ENCODE measurements around the gene N4BP2L1. TPM values are rescaled to one million over a fixed set of nuclear protein-coding genes. Genes with fewer than 3 reads are reported as not detected.

N4BP2L1 gene
- total RNA-seq, 2 donors from 2014 or later, result 4.8 to 10.3 TPM

DNA sequence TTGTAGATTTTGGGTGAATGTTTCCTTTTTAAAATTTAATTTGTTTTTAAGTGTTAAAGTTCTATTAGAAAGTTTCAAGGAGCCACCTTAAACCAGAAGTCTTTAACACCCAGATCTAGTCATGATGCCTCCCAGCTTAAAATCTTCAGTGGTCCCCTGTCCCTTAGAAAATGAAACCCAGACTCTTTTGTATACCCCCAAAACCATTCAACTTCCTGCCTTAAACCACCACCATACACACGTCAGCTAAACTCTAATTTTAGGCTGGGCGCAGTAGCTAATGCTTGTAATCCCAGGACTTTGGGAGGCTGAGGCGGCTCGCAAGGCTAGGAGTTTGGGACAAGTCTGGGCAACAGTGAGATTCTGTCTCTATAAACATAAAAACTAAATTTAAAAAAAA is 37.9 kb downstream of the N4BP2L1 start:
- no peaks in the 10 kb centered on the region for H3K9me3 ChIP-seq
- H3K27me3 ChIP-seq, result no peaks in the 10 kb centered on the region
- H3K36me3 ChIP-seq, result no peaks in the 10 kb centered on the region
- TF ChIP-seq, protein P1, sequence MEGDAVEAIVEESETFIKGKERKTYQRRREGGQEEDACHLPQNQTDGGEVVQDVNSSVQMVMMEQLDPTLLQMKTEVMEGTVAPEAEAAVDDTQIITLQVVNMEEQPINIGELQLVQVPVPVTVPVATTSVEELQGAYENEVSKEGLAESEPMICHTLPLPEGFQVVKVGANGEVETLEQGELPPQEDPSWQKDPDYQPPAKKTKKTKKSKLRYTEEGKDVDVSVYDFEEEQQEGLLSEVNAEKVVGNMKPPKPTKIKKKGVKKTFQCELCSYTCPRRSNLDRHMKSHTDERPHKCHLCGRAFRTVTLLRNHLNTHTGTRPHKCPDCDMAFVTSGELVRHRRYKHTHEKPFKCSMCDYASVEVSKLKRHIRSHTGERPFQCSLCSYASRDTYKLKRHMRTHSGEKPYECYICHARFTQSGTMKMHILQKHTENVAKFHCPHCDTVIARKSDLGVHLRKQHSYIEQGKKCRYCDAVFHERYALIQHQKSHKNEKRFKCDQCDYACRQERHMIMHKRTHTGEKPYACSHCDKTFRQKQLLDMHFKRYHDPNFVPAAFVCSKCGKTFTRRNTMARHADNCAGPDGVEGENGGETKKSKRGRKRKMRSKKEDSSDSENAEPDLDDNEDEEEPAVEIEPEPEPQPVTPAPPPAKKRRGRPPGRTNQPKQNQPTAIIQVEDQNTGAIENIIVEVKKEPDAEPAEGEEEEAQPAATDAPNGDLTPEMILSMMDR (IDR thresholded peaks at IDR 0.05), result no peak
- H3K4me3 ChIP-seq, result no peak overlapping the region
- DNase-seq, result no peak
- H3K27ac ChIP-seq, result no peak overlapping the region
- intact Hi-C loops (cut with DNase I), result no loop called here
- no peaks in the 10 kb centered on the region for H3K4me1 ChIP-seq
- no peak overlapping the region for H3K9ac ChIP-seq (ENCODE audit: low read depth in 2 of 2, low read length in 2 of 2)

- Histone ChIP-seq H3K27me3 (no peaks in the 10 kb centered on the region), H3K27ac (no peak overlapping the region), H3K4me1 (no peaks in the 10 kb centered on the region), H3K9me3 (no peaks in the 10 kb centered on the region), H3K36me3 (no peaks in the 10 kb centered on the region), H3K4me3 (no peak overlapping the region), H3K9ac (ENCODE audit: low read depth in 2 of 2, low read length in 2 of 2) (no peak overlapping the region)
- intact Hi-C loops (cut with DNase I), result loop anchor here (10.0 kb wide), 1 partner anchor 199 kb away; the partner anchor contains the start of gene PDS5B
- DNase-seq, result no peak
- TF ChIP-seq, protein P1 (IDR thresholded peaks at IDR 0.05), result no peak
Observed at GRCh38 chr13:32385410-32385809, 42.5 kb downstream of the N4BP2L1 start.

- Histone ChIP-seq H3K9me3 (no peaks in the 10 kb centered on the region), H3K27me3 (no peaks in the 10 kb centered on the region), H3K9ac (ENCODE audit: low read depth in 2 of 2, low read length in 2 of 2) (no peak overlapping the region), H3K4me1 (no peaks in the 10 kb centered on the region), H3K36me3 (no peaks in the 10 kb centered on the region), H3K27ac (no peak overlapping the region), H3K4me3 (no peak overlapping the region)
- intact Hi-C loops (cut with DNase I), result loop anchor here (10.0 kb wide), 1 partner anchor 200 kb away; the partner anchor contains the start of gene PDS5B
- TF ChIP-seq, protein P1 (IDR thresholded peaks at IDR 0.05), result no peak
- DNase-seq, result no peak
Observed at GRCh38 chr13:32384702-32385101, 43.2 kb downstream of the N4BP2L1 start.

DNA sequence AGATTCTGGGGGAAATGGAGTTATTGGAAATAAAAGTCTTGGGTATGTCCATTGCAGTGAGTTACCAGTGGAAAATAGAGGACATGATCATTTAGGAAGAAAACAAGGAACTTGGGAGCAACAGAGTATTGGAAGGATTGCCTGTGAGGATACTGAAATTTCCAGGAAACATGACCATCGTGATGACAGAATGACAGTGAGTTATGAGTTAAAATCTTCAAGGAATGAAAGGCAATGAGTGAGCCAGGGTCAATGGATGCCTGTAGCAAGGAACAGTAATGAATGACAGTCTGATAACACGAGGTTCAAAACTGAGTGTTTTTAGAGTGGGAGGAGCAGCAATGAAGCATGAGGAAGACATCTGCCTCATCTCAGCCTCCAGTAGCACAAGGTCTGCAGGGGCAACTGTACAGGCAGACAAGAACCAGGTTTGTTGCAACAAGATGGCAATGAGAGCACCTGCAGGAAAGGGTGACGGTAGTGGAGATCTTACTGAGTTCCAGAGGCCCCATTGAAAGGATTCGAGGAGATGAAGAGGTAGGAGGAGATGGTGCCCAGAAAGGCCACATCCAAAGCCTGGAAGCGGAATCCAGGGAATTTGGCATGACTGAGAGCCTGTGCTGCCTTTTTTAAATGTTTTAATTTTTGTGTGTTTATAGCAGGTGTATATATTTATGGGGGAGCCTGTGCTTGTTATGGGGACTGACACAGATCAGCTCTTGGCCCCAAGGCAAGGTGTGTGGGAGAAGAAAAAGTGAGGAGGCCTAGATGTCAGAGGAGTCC is 43.9 kb downstream of the N4BP2L1 start:
- no peak for DNase-seq
- no peak overlapping the region for H3K27ac ChIP-seq
- no peaks in the 10 kb centered on the region for H3K4me1 ChIP-seq
- H3K9me3 ChIP-seq, result no peaks in the 10 kb centered on the region
- TF ChIP-seq, protein P1 (IDR thresholded peaks at IDR 0.05), result no peak
- H3K36me3 ChIP-seq, result no peaks in the 10 kb centered on the region
- no peak overlapping the region for H3K4me3 ChIP-seq
- intact Hi-C loops (cut with DNase I), result loop anchor here (10.0 kb wide), 1 partner anchor 201 kb away; the partner anchor contains the start of gene PDS5B
- H3K27me3 ChIP-seq, result no peaks in the 10 kb centered on the region
- H3K9ac ChIP-seq (ENCODE audit: low read depth in 2 of 2, low read length in 2 of 2), result no peak overlapping the region

DNA sequence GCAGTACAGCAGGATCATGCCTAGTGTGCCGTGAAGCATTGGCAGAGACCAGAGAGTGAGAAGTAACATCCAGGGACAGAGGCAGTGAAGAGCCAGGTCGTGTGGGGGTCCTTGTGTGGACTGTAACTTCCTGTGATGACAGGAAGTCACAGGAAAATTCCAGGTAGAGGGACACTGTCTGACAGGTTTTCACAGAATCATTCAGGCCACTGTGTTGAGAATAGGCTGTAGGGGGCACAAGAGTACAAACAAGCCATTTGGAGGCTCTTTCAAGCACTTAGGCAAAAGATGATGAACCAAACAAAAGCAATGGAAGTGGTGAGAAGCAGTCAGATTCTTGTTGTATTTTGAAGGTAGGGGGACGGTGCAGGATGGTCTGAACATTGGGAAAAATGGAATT is 46.4 kb downstream of the N4BP2L1 start:
- Histone ChIP-seq H3K4me1 (no peaks in the 10 kb centered on the region), H3K9ac (ENCODE audit: low read depth in 2 of 2, low read length in 2 of 2) (no peak overlapping the region), H3K27me3 (no peaks in the 10 kb centered on the region), H3K9me3 (no peaks in the 10 kb centered on the region), H3K27ac (no peak overlapping the region), H3K36me3 (no peaks in the 10 kb centered on the region), H3K4me3 (no peak overlapping the region)
- no peak for DNase-seq
- intact Hi-C loops (cut with DNase I), result loop anchor here (10.0 kb wide), 1 partner anchor 203 kb away; the partner anchor contains the start of gene PDS5B
- TF ChIP-seq, protein P1 (IDR thresholded peaks at IDR 0.05), result no peak

Measured in colonic mucosa (tissue), 4 donors.